A549 (cell line): ENCODE results near the gene CBFA2T2. TPM values are rescaled to one million over a fixed set of nuclear protein-coding genes. Genes with fewer than 3 reads are reported as not detected.
"Not testable (repeated sequence)": the region's sequence is repeated elsewhere in the genome, so short reads cannot be mapped to it uniquely, and the experiment has no call there.

Experiments used
- ATAC-seq, 2 experiments: fragments of 200-7000 bp in 1 of 2; fragments of >200 bp in 1 of 2; cut with Nextera tagmentation in 1 of 2; cut with Tn5 transposase in 1 of 2; 3 replicates each; pipeline versions ENCODE4 v1.8.0 to v1.9.1; 2018 to 2020; ENCODE audit warnings: mild to moderate bottlenecking in 1 of 2, moderate library complexity in 1 of 2
- CTCF ChIA-PET: fragments of 300-600 bp; sonication (Branson Sonifier 250); formaldehyde crosslinking; extraction: SDS; loops from one replicate; lab custom pipeline; 2021; ENCODE audit warnings: antibody characterized with exemption, inconsistent platforms; lab: Yijun Ruan, JAX
- POLR2A ChIA-PET: fragments of 350-600 bp; formaldehyde crosslinking; extraction: SDS; loops from one replicate; lab custom pipeline; 2021; ENCODE audit warnings: antibody characterized with exemption, inconsistent platforms; lab: Yijun Ruan, JAX
- DNase-seq, 2 experiments: peaks; one replicate each; pipeline versions ENCODE4 v3.0.0 to v3.0.0-alpha.2; 2011 to 2016; ENCODE audit warnings: low read depth in 1 of 2, low spot score in 1 of 2
- FAIRE-seq: peaks from 2 replicates; lab custom pipeline; 2011; peaks lifted over from hg19 to GRCh38; lab: Jason Lieb, UNC
- H3K27ac ChIP-seq, 2 experiments: fragments of >200 bp; sonication (Bioruptor Twin); formaldehyde crosslinking; 3 replicates each; pipeline ENCODE4 v1.5.1; 2016 to 2017
- H3K4me1 ChIP-seq: fragments of >200 bp; sonication (Bioruptor Twin); formaldehyde crosslinking; 3 replicates; pipeline ENCODE4 v1.6.1; 2016
- H3K4me2 ChIP-seq: fragments of >200 bp; sonication (Bioruptor Twin); formaldehyde crosslinking; 3 replicates; pipeline ENCODE4 v1.6.1; 2016
- H3K4me3 ChIP-seq: fragments of >200 bp; sonication (Bioruptor Twin); formaldehyde crosslinking; 3 replicates; pipeline ENCODE4 v1.5.1; 2016
- H3K9me3 ChIP-seq: fragments of >200 bp; sonication (Bioruptor Twin); formaldehyde crosslinking; 3 replicates; pipeline ENCODE4 v1.6.1; 2016
- ATOH8 ChIP-seq: fragments of 250-450 bp; sonication (Bioruptor Pico); IDR thresholded peaks from 2 replicates; pipeline ENCODE4 v1.5.0; 2020; ENCODE audit warnings: low read depth, mild to moderate bottlenecking, moderate library complexity
- BHLHE40 ChIP-seq: IDR thresholded peaks from 2 replicates; pipeline ENCODE4 v1.6.1; 2012; ENCODE audit warnings: low read depth, low read length, inconsistent platforms
- CBX2 ChIP-seq: fragments of 200-600 bp; sonication (generic); IDR thresholded peaks from 2 replicates; pipeline ENCODE4 v1.6.1; 2016; ENCODE audit warnings: low read depth, mild to moderate bottlenecking, borderline replicate concordance
- CBX8 ChIP-seq: fragments of 200-600 bp; sonication (generic); IDR thresholded peaks from 2 replicates; pipeline ENCODE4 v1.6.1; 2016
- CHD4 ChIP-seq: fragments of 200-600 bp; sonication (generic); IDR thresholded peaks from 2 replicates; pipeline ENCODE4 v1.6.1; 2016; ENCODE audit warnings: antibody characterized with exemption, mild to moderate bottlenecking, borderline replicate concordance
- E2F6 ChIP-seq: IDR thresholded peaks from 2 replicates; pipeline ENCODE4 v1.6.1; 2012; ENCODE audit warnings: low read depth, borderline replicate concordance
- EHF ChIP-seq: fragments of 250-450 bp; sonication (Bioruptor Pico); IDR thresholded peaks from 2 replicates; pipeline ENCODE4 v1.5.0; 2020; ENCODE audit warnings: mild to moderate bottlenecking
- EP300 ChIP-seq, 2 experiments: fragments of >200 bp; sonication (Bioruptor Twin); formaldehyde crosslinking; IDR thresholded peaks; 2 replicates in 1 of 2; 3 replicates in 1 of 2; pipeline ENCODE4 v1.6.1; 2016 to 2017
- ESRRA ChIP-seq: fragments of 150-350 bp; IDR thresholded peaks from 2 replicates; pipeline ENCODE4 v1.6.1; 2014; ENCODE audit warnings: mild to moderate bottlenecking, low read length, borderline replicate concordance
- FOSL2 ChIP-seq, 2 experiments: fragments of 450-650 bp in 1 of 2; fragments of >200 bp in 1 of 2; sonication (Bioruptor Twin) in 1 of 2; formaldehyde crosslinking; IDR thresholded peaks; 2 replicates each; pipeline versions ENCODE4 v1.5.0 to v1.6.1; 2016 to 2020; ENCODE audit warnings: mild to moderate bottlenecking in 1 of 2, moderate library complexity in 1 of 2
- HOXA7 ChIP-seq: fragments of 250-450 bp; sonication (Bioruptor Pico); IDR thresholded peaks from 2 replicates; pipeline ENCODE4 v1.5.0; 2020; ENCODE audit warnings: mild to moderate bottlenecking, moderate library complexity
- HOXB5 ChIP-seq: fragments of 250-450 bp; sonication (Bioruptor Pico); IDR thresholded peaks from 2 replicates; pipeline ENCODE4 v1.5.0; 2020; ENCODE audit warnings: mild to moderate bottlenecking, moderate library complexity
- JUN ChIP-seq, 2 experiments: fragments of >200 bp; sonication (Bioruptor Twin); formaldehyde crosslinking; IDR thresholded peaks; 2 replicates in 1 of 2; 3 replicates in 1 of 2; pipeline ENCODE4 v1.6.1; 2016 to 2017
- KDM1A ChIP-seq: fragments of 200-600 bp; sonication (generic); IDR thresholded peaks from 2 replicates; pipeline ENCODE4 v1.6.1; 2016; ENCODE audit warnings: low read depth, mild to moderate bottlenecking
- MAZ ChIP-seq: fragments of 150-350 bp; IDR thresholded peaks from 2 replicates; pipeline ENCODE4 v1.6.1; 2014; ENCODE audit warnings: antibody characterized with exemption, low read depth, low read length, borderline replicate concordance
- MYC ChIP-seq: IDR thresholded peaks from 2 replicates; pipeline ENCODE4 v1.6.1; 2012; ENCODE audit warnings: mild to moderate bottlenecking, inconsistent platforms, low read length, improper control_type of control experiment, borderline replicate concordance
- NFE2L2 ChIP-seq: fragments of 150-350 bp; conservative IDR thresholded peaks from 2 replicates; pipeline ENCODE4 v1.6.1; 2014; ENCODE audit warnings: low read length
- NPAS2 ChIP-seq: fragments of 250-450 bp; sonication (Bioruptor Pico); IDR thresholded peaks from 2 replicates; pipeline ENCODE4 v1.8.0; 2022; ENCODE audit warnings: mild to moderate bottlenecking, moderate library complexity, borderline replicate concordance
- NR3C1 ChIP-seq: fragments of >200 bp; sonication (Bioruptor Twin); formaldehyde crosslinking; IDR thresholded peaks from 3 replicates; pipeline ENCODE4 v1.6.1; 2017
- PBX3 ChIP-seq: IDR thresholded peaks from 2 replicates; pipeline ENCODE4 v1.6.1; 2012
- POLR2AphosphoS2 ChIP-seq: conservative IDR thresholded peaks from 2 replicates; pipeline ENCODE4 v1.6.1; 2012; ENCODE audit warnings: low read length, improper control_type of control experiment, inconsistent platforms
- RFX5 ChIP-seq: fragments of 450-650 bp; IDR thresholded peaks from 2 replicates; pipeline ENCODE4 v1.7.1; 2014; ENCODE audit warnings: antibody characterized with exemption, mild to moderate bottlenecking, moderate library complexity
- SREBF2 ChIP-seq: fragments of 450-650 bp; IDR thresholded peaks from 2 replicates; pipeline ENCODE4 v1.6.1; 2014; ENCODE audit warnings: mild to moderate bottlenecking, moderate library complexity
- USF2 ChIP-seq: fragments of 450-650 bp; IDR thresholded peaks from 2 replicates; pipeline ENCODE4 v1.6.1; 2014; ENCODE audit warnings: antibody characterized with exemption
- ZC3H11A ChIP-seq: fragments of 450-650 bp; IDR thresholded peaks from 2 replicates; pipeline ENCODE4 v1.6.1; 2014; ENCODE audit warnings: antibody characterized with exemption, mild to moderate bottlenecking
- ZNF302 ChIP-seq: fragments of 250-450 bp; sonication (Bioruptor Pico); IDR thresholded peaks from 2 replicates; pipeline ENCODE4 v1.9.0; 2021; ENCODE audit warnings: inconsistent platforms, mild to moderate bottlenecking, moderate library complexity
- ZSCAN20 ChIP-seq: fragments of 250-450 bp; sonication (Bioruptor Pico); IDR thresholded peaks from 2 replicates; pipeline ENCODE4 v1.8.0; 2022; ENCODE audit warnings: mild to moderate bottlenecking, moderate library complexity
- WGBS: methylation state at CpG from one replicate; pipeline ENCODE4 v1.1.6; 2017; ENCODE audit errors: missing lambda C conversion rate; 5-methylcytosine and 5-hydroxymethylcytosine counted together
- polyA plus RNA-seq, 4 experiments: library from polyadenylated mRNA; depleted of rRNA in 3 of 4; stranded (reverse); fragments of >200 nt; fragmentation: RNase III in 1 of 4; extraction: RNeasy Plus Mini Kit Qiagen cat#74134 plus additional on column Dnase treatment in 1 of 4; gene quantifications; 2 replicates in 3 of 4; 3 replicates in 1 of 4; pipeline ENCODE4 v1.2.3, GENCODE V29; 2011 to 2017

CBFA2T2 gene
- polyA plus RNA-seq, 2 of the 4 experiments (the other 2 are of a cell fraction): 6.8 to 9.4 TPM

GRCh38 chr20:33569802-33570391, 80.0 kb downstream of the CBFA2T2 start:
- H3K9me3 ChIP-seq: no peaks in the 10 kb centered on the region
- H3K27ac ChIP-seq: no peak overlapping the region
- TF ChIP-seq ATOH8 (CRISPR knock-in tag) (no peak), HOXB5 (no peak), CBX8 (no peak), ZNF302 (CRISPR knock-in tag) (no peak), PBX3 (no peak), HOXA7 (no peak), ZC3H11A (no peak), NFE2L2 (no peak), KDM1A (no peak), E2F6 (no peak)
- CTCF ChIA-PET: interaction anchor here (2.1 kb wide), 1 partner anchor 26 kb away, joined by 5 read pairs; no protein-coding TSS in a partner anchor
- POLR2A ChIA-PET: no interaction called here
- WGBS: 92% methylated on average over 5 of the region's 5 CpGs
- H3K4me2 ChIP-seq: no peak overlapping the region
- H3K4me3 ChIP-seq: no peak overlapping the region
- FAIRE-seq (no peak), DNase-seq (no peak), ATAC-seq (no peak)
- peaks cover 10% of the 10 kb centered on the region for H3K4me1 ChIP-seq

GRCh38 chr20:33570743-33571142, 80.8 kb downstream of the CBFA2T2 start:
- POLR2A ChIA-PET: no interaction called here
- CTCF ChIA-PET: no interaction called here
- Histone ChIP-seq H3K9me3 (no peaks in the 10 kb centered on the region), H3K27ac (no peak overlapping the region), H3K4me2 (no peak overlapping the region), H3K4me1 (peaks cover 10% of the 10 kb centered on the region), H3K4me3 (no peak overlapping the region)
- DNase-seq: no peak
- FAIRE-seq: no peak
- TF ChIP-seq RFX5: no peak
- no peak for TF ChIP-seq SREBF2
- TF ChIP-seq EHF (CRISPR knock-in tag): no peak
- no peak for TF ChIP-seq CBX2
- no peak for ATAC-seq
- WGBS: 100% methylated on average over 1 of the region's 1 CpG

- H3K9me3 ChIP-seq, H3K4me2 ChIP-seq, DNase-seq, FAIRE-seq, H3K4me1 ChIP-seq, H3K27ac ChIP-seq, H3K4me3 ChIP-seq, ATAC-seq, POLR2A ChIA-PET: not testable (repeated sequence)
- CTCF ChIA-PET: interaction anchor here (1.0 kb wide), 1 partner anchor 53 kb away, joined by 3 read pairs; no protein-coding TSS in a partner anchor
- WGBS: 99% methylated on average over 5 of the region's 5 CpGs
Observed at GRCh38 chr20:33573268-33573667, 83.4 kb downstream of the CBFA2T2 start.

GRCh38 chr20:33575282-33575681, 85.4 kb downstream of the CBFA2T2 start:
- 94% methylated on average over 3 of the region's 3 CpGs for WGBS
- H3K4me2 ChIP-seq: no peak overlapping the region
- DNase-seq (no peak), FAIRE-seq (no peak), ATAC-seq (no peak)
- H3K4me1 ChIP-seq: no peaks in the 10 kb centered on the region
- no peak overlapping the region for H3K27ac ChIP-seq
- CTCF ChIA-PET: interaction anchor here (1.6 kb wide), 1 partner anchor 93 kb away, joined by 3 read pairs; no protein-coding TSS in a partner anchor
- no peaks in the 10 kb centered on the region for H3K9me3 ChIP-seq
- POLR2A ChIA-PET: no interaction called here
- H3K4me3 ChIP-seq: no peak overlapping the region
- TF ChIP-seq JUN (IDR thresholded peaks at IDR 0.05) (no peak), ESRRA (no peak), NPAS2 (no peak), ZC3H11A (no peak), MAZ (no peak), NR3C1 (no peak), RFX5 (no peak), ZSCAN20 (no peak), EP300 (IDR thresholded peaks at IDR 0.05) (no peak), BHLHE40 (no peak), ATOH8 (CRISPR knock-in tag) (no peak), MYC (no peak), CHD4 (no peak), EHF (CRISPR knock-in tag) (no peak), FOSL2 (IDR thresholded peaks at IDR 0.05) (no peak), FOSL2 (CRISPR knock-in tag; IDR thresholded peaks at IDR 0.05) (no peak), CBX2 (no peak), POLR2AphosphoS2 (no peak), USF2 (no peak)
